Gastrocnemius medialis (tissue), 4 donors: Measurements from ENCODE around the gene P2RX5.

Experiments used
- CTCF ChIP-seq, 5 experiments: fragments of 450-650 bp in 3 of 5; fragments of 200-600 bp in 2 of 5; sonication (generic) in 2 of 5; IDR thresholded peaks in 4 of 5; conservative IDR thresholded peaks in 1 of 5; 1 replicate in 4 of 5; 2 replicates in 1 of 5; pipeline ENCODE4 v1.5.1; 2016 to 2019; ENCODE audit warnings: antibody characterized with exemption in 5 of 5, mild to moderate bottlenecking in 3 of 5, moderate library complexity in 3 of 5
- POLR2A ChIP-seq, 2 donors: fragments of 450-650 bp; IDR thresholded peaks; one replicate each; pipeline ENCODE4 v1.6.1; 2017; ENCODE audit warnings: antibody characterized with exemption in 2 of 2, mild to moderate bottlenecking in 2 of 2, moderate library complexity in 2 of 2

GRCh38 chr17:3636154-3636907 lies 59.6 kb downstream of the P2RX5 start, which contains the start of the genes CTNS and SHPK:
- TF ChIP-seq CTCF (IDR thresholded peaks at IDR 0.05 in 4 of 5, conservative IDR thresholded peaks at IDR 0.05 in 1 of 5): peak in 1 of 5 experiments; percentile 17
- TF ChIP-seq POLR2A (IDR thresholded peaks at IDR 0.05): peak; percentile 79 to 81
